ENCODE measurements around the gene MAPKAP1.
A peak's percentile ranks its signal among the peaks of the same experiment; 100 is the strongest.

The MAPKAP1 gene

GRCh38 chr9:125746017-125746773 lies 39.2 kb upstream of the MAPKAP1 start:
- H3K27ac Mint-ChIP-seq: peak overlapping the region; percentile 87 to 94
- H3K27me3 Mint-ChIP-seq: peaks cover 0 to 14% of the 10 kb centered on the region in 2 donors
- peaks cover 10% of the 10 kb centered on the region for H3K36me3 Mint-ChIP-seq (ENCODE audit: insufficient read depth)
- H3K9me3 Mint-ChIP-seq: no peaks in the 10 kb centered on the region
- H3K4me1 Mint-ChIP-seq (ENCODE audit: low read depth in 2 of 2): peaks cover 13 to 15% of the 10 kb centered on the region in 2 donors
- ATAC-seq (replicated peaks): peak; percentile 82
- H3K4me3 Mint-ChIP-seq: peak overlapping the region; percentile 97 to 99
- peak; percentile 87 to 88 (median 87) for DNase-seq

- no peak for DNase-seq
These were observed 38.6 kb upstream of the MAPKAP1 start for GRCh38 chr9:125745682-125746016.

GRCh38 chr9:125745018-125745417 lies 38.0 kb upstream of the MAPKAP1 start:
- Mint-ChIP-seq H3K27ac (no peak overlapping the region), H3K27me3 (peaks cover 0 to 16% of the 10 kb centered on the region in 2 donors), H3K36me3 (ENCODE audit: insufficient read depth) (peaks cover 12% of the 10 kb centered on the region), H3K4me3 (peak overlapping the region; percentile 97 to 99), H3K4me1 (ENCODE audit: low read depth in 2 of 2) (peaks cover 10 to 12% of the 10 kb centered on the region in 2 donors), H3K9me3 (no peaks in the 10 kb centered on the region)
- DNase-seq (no peak), ATAC-seq (replicated peaks) (no peak)

More at GRCh38 chr9:125745682-125746016, 38.6 kb upstream of the MAPKAP1 start:
- H3K9me3 Mint-ChIP-seq: no peaks in the 10 kb centered on the region
- H3K27ac Mint-ChIP-seq: peak overlapping the region; percentile 87 to 94
- peaks cover 0 to 16% of the 10 kb centered on the region in 2 donors for H3K27me3 Mint-ChIP-seq
- H3K36me3 Mint-ChIP-seq (ENCODE audit: insufficient read depth): peaks cover 12% of the 10 kb centered on the region
- H3K4me3 Mint-ChIP-seq: peak overlapping the region; percentile 97 to 99
- ATAC-seq (replicated peaks): no peak
- peaks cover 12% of the 10 kb centered on the region in 2 donors for H3K4me1 Mint-ChIP-seq (ENCODE audit: low read depth in 2 of 2)

- Mint-ChIP-seq H3K9me3 (no peaks in the 10 kb centered on the region), H3K4me3 (no peak overlapping the region), H3K27ac (no peak overlapping the region), H3K36me3 (ENCODE audit: insufficient read depth) (peaks cover 12% of the 10 kb centered on the region), H3K4me1 (ENCODE audit: low read depth in 2 of 2) (peaks cover 10 to 12% of the 10 kb centered on the region in 2 donors), H3K27me3 (peaks cover 0 to 16% of the 10 kb centered on the region in 2 donors)
- ATAC-seq (replicated peaks) (no peak), DNase-seq (no peak)
These were observed 37.6 kb upstream of the MAPKAP1 start for GRCh38 chr9:125744616-125745015.

- no peaks in the 10 kb centered on the region for H3K9me3 Mint-ChIP-seq
- no peak overlapping the region for H3K4me3 Mint-ChIP-seq
- peaks cover 9 to 10% of the 10 kb centered on the region in 2 donors for H3K4me1 Mint-ChIP-seq (ENCODE audit: low read depth in 2 of 2)
- no peak overlapping the region for H3K27ac Mint-ChIP-seq
- H3K36me3 Mint-ChIP-seq (ENCODE audit: insufficient read depth): peaks cover 12% of the 10 kb centered on the region
- H3K27me3 Mint-ChIP-seq: peaks cover 0 to 16% of the 10 kb centered on the region in 2 donors
- DNase-seq (no peak), ATAC-seq (replicated peaks) (no peak)
These were observed 36.8 kb upstream of the MAPKAP1 start for GRCh38 chr9:125743682-125744428.

GRCh38 chr9:125742657-125743056 lies 35.6 kb upstream of the MAPKAP1 start:
- H3K9me3 Mint-ChIP-seq: no peaks in the 10 kb centered on the region
- peaks cover 6% of the 10 kb centered on the region in 2 donors for H3K4me1 Mint-ChIP-seq (ENCODE audit: low read depth in 2 of 2)
- no peak overlapping the region for H3K27ac Mint-ChIP-seq
- no peak for DNase-seq
- no peak for ATAC-seq (replicated peaks)
- H3K36me3 Mint-ChIP-seq (ENCODE audit: insufficient read depth): peaks cover 12% of the 10 kb centered on the region
- H3K4me3 Mint-ChIP-seq: no peak overlapping the region
- peaks cover 6 to 16% of the 10 kb centered on the region in 2 donors for H3K27me3 Mint-ChIP-seq

- Mint-ChIP-seq H3K27ac (no peak overlapping the region), H3K4me1 (ENCODE audit: low read depth in 2 of 2) (no peaks in the 10 kb centered on the region), H3K9me3 (no peaks in the 10 kb centered on the region), H3K4me3 (no peak overlapping the region), H3K36me3 (ENCODE audit: insufficient read depth) (peaks cover 2% of the 10 kb centered on the region), H3K27me3 (peaks cover 7 to 16% of the 10 kb centered on the region in 2 donors)
- ATAC-seq (replicated peaks) (no peak), DNase-seq (no peak)
These were observed 32.4 kb upstream of the MAPKAP1 start for GRCh38 chr9:125739436-125739835.

GRCh38 chr9:125732562-125732961 lies 25.6 kb upstream of the MAPKAP1 start:
- no peak overlapping the region for H3K27ac Mint-ChIP-seq
- no peaks in the 10 kb centered on the region for H3K4me1 Mint-ChIP-seq (ENCODE audit: low read depth in 2 of 2)
- H3K9me3 Mint-ChIP-seq: no peaks in the 10 kb centered on the region
- H3K27me3 Mint-ChIP-seq: peaks cover 0 to under 1% of the 10 kb centered on the region in 2 donors
- H3K36me3 Mint-ChIP-seq (ENCODE audit: insufficient read depth): no peaks in the 10 kb centered on the region
- ATAC-seq (replicated peaks): no peak
- H3K4me3 Mint-ChIP-seq: no peak overlapping the region
- DNase-seq: no peak

GRCh38 chr9:125730168-125730567 lies 23.2 kb upstream of the MAPKAP1 start:
- Mint-ChIP-seq H3K9me3 (no peaks in the 10 kb centered on the region), H3K36me3 (ENCODE audit: insufficient read depth) (no peaks in the 10 kb centered on the region), H3K4me1 (ENCODE audit: low read depth in 2 of 2) (no peaks in the 10 kb centered on the region), H3K27ac (no peak overlapping the region), H3K4me3 (no peak overlapping the region), H3K27me3 (no peaks in the 10 kb centered on the region)
- DNase-seq: no peak
- ATAC-seq (replicated peaks): no peak

- H3K4me1 Mint-ChIP-seq (ENCODE audit: low read depth in 2 of 2): no peaks in the 10 kb centered on the region
- no peak overlapping the region for H3K4me3 Mint-ChIP-seq
- no peak overlapping the region for H3K27ac Mint-ChIP-seq
- peaks cover 0 to 21% of the 10 kb centered on the region in 2 donors for H3K27me3 Mint-ChIP-seq
- no peak for ATAC-seq (replicated peaks)
- no peaks in the 10 kb centered on the region for H3K36me3 Mint-ChIP-seq (ENCODE audit: insufficient read depth)
- DNase-seq: no peak
- H3K9me3 Mint-ChIP-seq: no peaks in the 10 kb centered on the region
These were observed 19.6 kb upstream of the MAPKAP1 start for GRCh38 chr9:125726456-125727132.

- no peak for ATAC-seq (replicated peaks)
- DNase-seq: no peak
- peak overlapping the region; percentile 82 to 84 for H3K4me3 Mint-ChIP-seq
- H3K36me3 Mint-ChIP-seq (ENCODE audit: insufficient read depth): peaks cover 8% of the 10 kb centered on the region
- H3K4me1 Mint-ChIP-seq (ENCODE audit: low read depth in 2 of 2): peaks cover 21 to 33% of the 10 kb centered on the region in 2 donors
- H3K27me3 Mint-ChIP-seq: peaks cover 0 to 12% of the 10 kb centered on the region in 2 donors
- H3K9me3 Mint-ChIP-seq: no peaks in the 10 kb centered on the region
- H3K27ac Mint-ChIP-seq: peak overlapping the region; percentile 88 to 94
These were observed 430 bp upstream of the MAPKAP1 start for GRCh38 chr9:125707472-125707804.

GRCh38 chr9:125705893-125706292 lies 1.1 kb downstream of the MAPKAP1 start:
- no peaks in the 10 kb centered on the region for H3K9me3 Mint-ChIP-seq
- H3K36me3 Mint-ChIP-seq (ENCODE audit: insufficient read depth): peaks cover 8% of the 10 kb centered on the region
- H3K27me3 Mint-ChIP-seq: peaks cover 0 to 12% of the 10 kb centered on the region in 2 donors
- no peak for ATAC-seq (replicated peaks)
- DNase-seq: no peak
- H3K27ac Mint-ChIP-seq: peak overlapping the region; percentile 88 to 94
- peaks cover 21 to 34% of the 10 kb centered on the region in 2 donors for H3K4me1 Mint-ChIP-seq (ENCODE audit: low read depth in 2 of 2)
- H3K4me3 Mint-ChIP-seq: peak overlapping the region; percentile 82 to 84

GRCh38 chr9:125703662-125704061 lies 3.3 kb downstream of the MAPKAP1 start:
- no peaks in the 10 kb centered on the region for H3K9me3 Mint-ChIP-seq
- peaks cover 26 to 38% of the 10 kb centered on the region in 2 donors for H3K4me1 Mint-ChIP-seq (ENCODE audit: low read depth in 2 of 2)
- no peaks in the 10 kb centered on the region for H3K27me3 Mint-ChIP-seq
- H3K27ac Mint-ChIP-seq: no peak overlapping the region
- peaks cover 8% of the 10 kb centered on the region for H3K36me3 Mint-ChIP-seq (ENCODE audit: insufficient read depth)
- no peak for DNase-seq
- no peak for ATAC-seq (replicated peaks)
- peak overlapping the region in 1 of 2 donors; percentile 4 for H3K4me3 Mint-ChIP-seq

All from effector memory CD8-positive, alpha-beta T cell (primary cell).